HEK293 (cell line): Measurements from ENCODE around the gene OPN1MW3.

ENCODE experiments used
- HOXA7 ChIP-seq: sonication (generic); formaldehyde crosslinking; IDR thresholded peaks from 2 replicates; pipeline ENCODE4 v1.8.1; 2022; ENCODE audit warnings: missing genetic modification reagents, borderline replicate concordance
- SCRT1 ChIP-seq: fragments of 450-650 bp; formaldehyde crosslinking; IDR thresholded peaks from 2 replicates; pipeline ENCODE4 v1.5.1; 2016; ENCODE audit warnings: missing biosample characterization, missing genetic modification characterization, borderline replicate concordance
- ZNF146 ChIP-seq: fragments of 450-650 bp; formaldehyde crosslinking; IDR thresholded peaks from 2 replicates; pipeline ENCODE4 v1.5.1; 2016; ENCODE audit warnings: missing biosample characterization, missing genetic modification characterization
- ZNF223 ChIP-seq: fragments of 450-650 bp; formaldehyde crosslinking; IDR thresholded peaks from 2 replicates; pipeline ENCODE4 v1.5.1; 2016; ENCODE audit warnings: missing biosample characterization, missing genetic modification characterization
- ZNF239 ChIP-seq: fragments of 450-650 bp; formaldehyde crosslinking; IDR thresholded peaks from 2 replicates; pipeline ENCODE4 v1.5.1; 2016; ENCODE audit warnings: missing biosample characterization, missing genetic modification characterization
- ZNF24 ChIP-seq: fragments of 450-650 bp; formaldehyde crosslinking; IDR thresholded peaks from 2 replicates; pipeline ENCODE4 v1.5.1; 2016; ENCODE audit warnings: missing biosample characterization, missing genetic modification characterization
- ZNF292 ChIP-seq: fragments of 450-650 bp; formaldehyde crosslinking; IDR thresholded peaks from 2 replicates; pipeline ENCODE4 v1.5.1; 2016; ENCODE audit warnings: low read depth, missing biosample characterization, missing genetic modification characterization, borderline replicate concordance
- ZNF571 ChIP-seq: fragments of 450-650 bp; formaldehyde crosslinking; IDR thresholded peaks from 2 replicates; pipeline ENCODE4 v1.5.0; 2017; ENCODE audit warnings: missing biosample characterization, missing genetic modification characterization
- ZNF701 ChIP-seq: fragments of 450-650 bp; formaldehyde crosslinking; IDR thresholded peaks from 2 replicates; pipeline ENCODE4 v1.5.1; 2016; ENCODE audit warnings: missing biosample characterization, missing genetic modification characterization
- TF ChIP-seq, protein P1 (sequence below): fragments of 450-650 bp; formaldehyde crosslinking; IDR thresholded peaks from 2 replicates; pipeline ENCODE4 v1.5.1; 2016; ENCODE audit warnings: missing biosample characterization, missing genetic modification characterization
- TF ChIP-seq, protein P2 (sequence below): fragments of 450-650 bp; formaldehyde crosslinking; IDR thresholded peaks from 2 replicates; pipeline ENCODE4 v1.5.1; 2016; ENCODE audit warnings: missing biosample characterization, missing genetic modification characterization, low read depth
- TF ChIP-seq, protein P3 (sequence below): fragments of 450-650 bp; formaldehyde crosslinking; IDR thresholded peaks from 2 replicates; pipeline ENCODE4 v1.5.1; 2016; ENCODE audit warnings: missing biosample characterization, missing genetic modification characterization

DNA sequence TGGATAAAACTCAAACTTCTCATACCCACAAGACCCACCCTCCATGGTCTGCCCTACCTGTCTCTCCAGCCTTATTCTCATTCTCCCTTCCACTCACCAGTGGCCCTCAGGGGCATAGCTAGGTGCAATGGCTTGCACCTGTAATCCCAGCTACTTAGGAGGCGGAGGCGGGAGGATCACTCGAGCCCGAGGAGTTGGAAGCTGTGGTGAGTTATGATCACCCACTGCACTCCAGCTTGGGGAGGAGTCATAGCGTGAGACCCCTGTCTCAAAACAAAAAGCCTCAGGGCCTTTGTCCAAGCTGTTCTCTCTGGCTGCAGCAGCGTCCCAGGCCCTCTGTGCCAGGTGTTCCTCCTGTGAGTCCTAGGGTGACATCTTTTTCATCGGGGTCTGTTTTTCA lies 54.7 kb downstream of the OPN1MW3 start:
- no peak for TF ChIP-seq ZNF223 (tag by site-specific recombination)
- TF ChIP-seq ZNF24 = no peak
- TF ChIP-seq, protein P1, sequence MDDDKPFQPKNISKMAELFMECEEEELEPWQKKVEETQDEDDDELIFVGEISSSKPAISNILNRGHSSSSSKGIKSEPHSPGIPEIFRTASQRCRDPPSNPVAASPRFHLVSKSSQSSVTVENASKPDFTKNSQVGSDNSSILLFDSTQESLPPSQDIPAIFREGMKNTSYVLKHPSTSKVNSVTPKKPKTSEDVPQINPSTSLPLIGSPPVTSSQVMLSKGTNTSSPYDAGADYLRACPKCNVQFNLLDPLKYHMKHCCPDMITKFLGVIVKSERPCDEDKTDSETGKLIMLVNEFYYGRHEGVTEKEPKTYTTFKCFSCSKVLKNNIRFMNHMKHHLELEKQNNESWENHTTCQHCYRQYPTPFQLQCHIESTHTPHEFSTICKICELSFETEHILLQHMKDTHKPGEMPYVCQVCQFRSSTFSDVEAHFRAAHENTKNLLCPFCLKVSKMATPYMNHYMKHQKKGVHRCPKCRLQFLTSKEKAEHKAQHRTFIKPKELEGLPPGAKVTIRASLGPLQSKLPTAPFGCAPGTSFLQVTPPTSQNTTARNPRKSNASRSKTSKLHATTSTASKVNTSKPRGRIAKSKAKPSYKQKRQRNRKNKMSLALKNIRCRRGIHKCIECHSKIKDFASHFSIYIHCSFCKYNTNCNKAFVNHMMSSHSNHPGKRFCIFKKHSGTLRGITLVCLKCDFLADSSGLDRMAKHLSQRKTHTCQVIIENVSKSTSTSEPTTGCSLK = no peak
- no peak for TF ChIP-seq SCRT1
- TF ChIP-seq ZNF239 (tag by site-specific recombination) = no peak
- no peak for TF ChIP-seq ZNF701 (tag by site-specific recombination)
- no peak for TF ChIP-seq ZNF292 (tag by site-specific recombination)
- TF ChIP-seq, protein P2, sequence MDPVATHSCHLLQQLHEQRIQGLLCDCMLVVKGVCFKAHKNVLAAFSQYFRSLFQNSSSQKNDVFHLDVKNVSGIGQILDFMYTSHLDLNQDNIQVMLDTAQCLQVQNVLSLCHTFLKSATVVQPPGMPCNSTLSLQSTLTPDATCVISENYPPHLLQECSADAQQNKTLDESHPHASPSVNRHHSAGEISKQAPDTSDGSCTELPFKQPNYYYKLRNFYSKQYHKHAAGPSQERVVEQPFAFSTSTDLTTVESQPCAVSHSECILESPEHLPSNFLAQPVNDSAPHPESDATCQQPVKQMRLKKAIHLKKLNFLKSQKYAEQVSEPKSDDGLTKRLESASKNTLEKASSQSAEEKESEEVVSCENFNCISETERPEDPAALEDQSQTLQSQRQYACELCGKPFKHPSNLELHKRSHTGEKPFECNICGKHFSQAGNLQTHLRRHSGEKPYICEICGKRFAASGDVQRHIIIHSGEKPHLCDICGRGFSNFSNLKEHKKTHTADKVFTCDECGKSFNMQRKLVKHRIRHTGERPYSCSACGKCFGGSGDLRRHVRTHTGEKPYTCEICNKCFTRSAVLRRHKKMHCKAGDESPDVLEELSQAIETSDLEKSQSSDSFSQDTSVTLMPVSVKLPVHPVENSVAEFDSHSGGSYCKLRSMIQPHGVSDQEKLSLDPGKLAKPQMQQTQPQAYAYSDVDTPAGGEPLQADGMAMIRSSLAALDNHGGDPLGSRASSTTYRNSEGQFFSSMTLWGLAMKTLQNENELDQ (tag by site-specific recombination) = no peak
- TF ChIP-seq, protein P3, sequence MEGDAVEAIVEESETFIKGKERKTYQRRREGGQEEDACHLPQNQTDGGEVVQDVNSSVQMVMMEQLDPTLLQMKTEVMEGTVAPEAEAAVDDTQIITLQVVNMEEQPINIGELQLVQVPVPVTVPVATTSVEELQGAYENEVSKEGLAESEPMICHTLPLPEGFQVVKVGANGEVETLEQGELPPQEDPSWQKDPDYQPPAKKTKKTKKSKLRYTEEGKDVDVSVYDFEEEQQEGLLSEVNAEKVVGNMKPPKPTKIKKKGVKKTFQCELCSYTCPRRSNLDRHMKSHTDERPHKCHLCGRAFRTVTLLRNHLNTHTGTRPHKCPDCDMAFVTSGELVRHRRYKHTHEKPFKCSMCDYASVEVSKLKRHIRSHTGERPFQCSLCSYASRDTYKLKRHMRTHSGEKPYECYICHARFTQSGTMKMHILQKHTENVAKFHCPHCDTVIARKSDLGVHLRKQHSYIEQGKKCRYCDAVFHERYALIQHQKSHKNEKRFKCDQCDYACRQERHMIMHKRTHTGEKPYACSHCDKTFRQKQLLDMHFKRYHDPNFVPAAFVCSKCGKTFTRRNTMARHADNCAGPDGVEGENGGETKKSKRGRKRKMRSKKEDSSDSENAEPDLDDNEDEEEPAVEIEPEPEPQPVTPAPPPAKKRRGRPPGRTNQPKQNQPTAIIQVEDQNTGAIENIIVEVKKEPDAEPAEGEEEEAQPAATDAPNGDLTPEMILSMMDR (tag by site-specific recombination) = no peak
- no peak for TF ChIP-seq ZNF146 (tag by site-specific recombination)
- no peak for TF ChIP-seq HOXA7 (CRISPR knock-in tag)
- no peak for TF ChIP-seq ZNF571 (tag by site-specific recombination)
